NCI-H526 treated with DMSO at 0.1 percent for 48 hours (cell line): ENCODE data around the gene RFFL.

Experiments
- DNase-seq: peaks from one replicate; lab custom pipeline; 2025; lab: John Stamatoyannopoulos, UW

The RFFL gene

DNA sequence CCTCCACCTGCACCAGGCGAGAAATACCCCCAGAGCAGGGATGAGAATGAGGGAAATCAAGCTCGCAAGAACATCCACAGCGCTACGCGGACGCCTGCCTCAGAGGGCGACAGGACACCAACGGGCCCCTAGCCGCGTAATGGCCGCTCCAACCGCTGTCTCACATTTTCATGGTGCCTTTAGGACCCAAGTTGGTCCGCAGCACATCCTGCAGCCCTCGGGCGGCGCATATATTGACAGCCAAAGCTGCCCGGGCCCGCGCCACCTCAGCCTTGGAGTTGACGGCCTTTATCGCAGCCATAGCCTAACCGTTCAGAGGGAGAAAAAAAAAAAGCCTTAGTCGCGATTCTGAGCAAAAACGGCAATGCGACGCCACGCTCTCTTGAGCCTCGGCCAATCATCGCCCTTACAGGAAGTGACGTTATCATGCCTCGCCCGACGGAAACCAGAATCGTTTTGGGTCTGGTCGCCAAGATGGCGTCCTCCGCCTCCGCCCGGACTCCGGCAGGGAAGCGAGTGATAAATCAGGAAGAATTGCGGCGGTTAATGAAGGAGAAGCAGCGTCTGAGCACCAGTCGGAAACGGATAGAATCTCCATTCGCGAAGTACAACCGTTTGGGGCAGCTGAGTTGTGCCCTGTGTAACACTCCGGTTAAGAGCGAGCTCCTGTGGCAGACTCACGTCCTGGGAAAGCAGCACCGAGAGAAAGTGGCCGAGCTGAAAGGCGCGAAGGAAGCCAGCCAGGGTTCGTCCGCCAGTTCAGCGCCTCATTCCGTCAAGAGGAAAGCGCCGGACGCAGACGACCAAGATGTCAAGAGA, 102.2 kb downstream of the RFFL start, which contains the start of the genes CCT6B and ZNF830:
Gene CCT6B (minus strand): TSS at position 368 of the 819 bp plus-strand sequence. CDS start 67 bp downstream, at position 301.
Gene ZNF830 (plus strand): TSS at position 448 of the 819 bp plus-strand sequence. CDS start 27 bp downstream, at position 475.
- peak; percentile 79 for DNase-seq

DNA sequence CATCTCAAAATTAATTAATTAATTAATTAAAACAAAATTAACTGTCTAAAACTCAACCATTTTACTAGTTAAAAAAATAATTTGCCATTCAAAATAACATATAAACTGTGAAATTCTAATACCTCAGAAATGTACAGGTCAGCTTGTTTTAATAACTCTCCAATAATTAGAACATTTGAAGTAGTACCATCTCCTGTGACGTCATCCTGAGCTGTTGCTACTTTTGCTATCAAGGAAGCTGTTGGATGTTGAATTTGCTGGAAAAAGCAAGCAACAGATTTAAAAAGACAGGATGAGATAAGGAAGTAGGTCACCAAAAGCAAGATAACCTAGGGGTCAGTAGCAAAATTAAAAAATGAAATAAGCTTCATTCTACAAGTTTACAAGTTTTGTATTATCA, 105.1 kb downstream of the RFFL start:
- no peak for DNase-seq
